Ovary (tissue), 3 donors: ENCODE measurements around the gene TTC3.

ENCODE experiments used
- POLR2A ChIP-seq: fragments of 450-650 bp; IDR thresholded peaks from one replicate; pipeline ENCODE4 v1.6.1; 2017; ENCODE audit warnings: antibody characterized with exemption, mild to moderate bottlenecking, moderate library complexity
- TF ChIP-seq, protein P1 (sequence below), 3 donors: fragments of 450-650 bp in 2 of 3; fragments of 200-600 bp in 1 of 3; IDR thresholded peaks; one replicate each; pipeline versions ENCODE4 v1.5.1 to v1.8.0; 2016 to 2022; ENCODE audit warnings: antibody characterized with exemption in 3 of 3, mild to moderate bottlenecking in 1 of 3
- donor health status: DM: no; HTN: no; CAD: no.

DNA sequence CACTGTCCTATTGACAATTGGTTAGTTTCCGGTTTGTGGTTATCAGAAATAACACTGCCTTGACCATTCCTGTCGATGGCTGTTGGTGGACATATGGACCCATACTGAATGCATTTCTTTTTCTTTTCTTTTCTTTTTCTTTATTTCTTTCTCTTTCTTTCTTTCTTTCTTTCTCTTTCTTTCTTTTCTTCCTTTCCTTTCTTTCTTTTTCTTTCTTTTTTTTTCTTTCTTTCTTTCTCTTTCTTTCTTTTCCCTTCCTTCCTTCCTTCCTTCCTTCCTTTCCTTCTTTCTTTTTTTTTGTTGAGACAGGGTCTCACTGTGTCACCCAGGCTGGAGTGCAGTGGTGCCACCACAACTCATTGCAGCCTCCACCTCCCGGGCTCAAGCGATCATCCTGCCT, 42.2 kb upstream of the TTC3 start:
- TF ChIP-seq, protein P1, sequence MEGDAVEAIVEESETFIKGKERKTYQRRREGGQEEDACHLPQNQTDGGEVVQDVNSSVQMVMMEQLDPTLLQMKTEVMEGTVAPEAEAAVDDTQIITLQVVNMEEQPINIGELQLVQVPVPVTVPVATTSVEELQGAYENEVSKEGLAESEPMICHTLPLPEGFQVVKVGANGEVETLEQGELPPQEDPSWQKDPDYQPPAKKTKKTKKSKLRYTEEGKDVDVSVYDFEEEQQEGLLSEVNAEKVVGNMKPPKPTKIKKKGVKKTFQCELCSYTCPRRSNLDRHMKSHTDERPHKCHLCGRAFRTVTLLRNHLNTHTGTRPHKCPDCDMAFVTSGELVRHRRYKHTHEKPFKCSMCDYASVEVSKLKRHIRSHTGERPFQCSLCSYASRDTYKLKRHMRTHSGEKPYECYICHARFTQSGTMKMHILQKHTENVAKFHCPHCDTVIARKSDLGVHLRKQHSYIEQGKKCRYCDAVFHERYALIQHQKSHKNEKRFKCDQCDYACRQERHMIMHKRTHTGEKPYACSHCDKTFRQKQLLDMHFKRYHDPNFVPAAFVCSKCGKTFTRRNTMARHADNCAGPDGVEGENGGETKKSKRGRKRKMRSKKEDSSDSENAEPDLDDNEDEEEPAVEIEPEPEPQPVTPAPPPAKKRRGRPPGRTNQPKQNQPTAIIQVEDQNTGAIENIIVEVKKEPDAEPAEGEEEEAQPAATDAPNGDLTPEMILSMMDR (IDR thresholded peaks at IDR 0.05), result no peak
- no peak for TF ChIP-seq POLR2A
